ENCODE measurements around the gene RABGAP1.
A peak's percentile ranks its signal among the peaks of the same experiment; 100 is the strongest.

The RABGAP1 gene

DNA sequence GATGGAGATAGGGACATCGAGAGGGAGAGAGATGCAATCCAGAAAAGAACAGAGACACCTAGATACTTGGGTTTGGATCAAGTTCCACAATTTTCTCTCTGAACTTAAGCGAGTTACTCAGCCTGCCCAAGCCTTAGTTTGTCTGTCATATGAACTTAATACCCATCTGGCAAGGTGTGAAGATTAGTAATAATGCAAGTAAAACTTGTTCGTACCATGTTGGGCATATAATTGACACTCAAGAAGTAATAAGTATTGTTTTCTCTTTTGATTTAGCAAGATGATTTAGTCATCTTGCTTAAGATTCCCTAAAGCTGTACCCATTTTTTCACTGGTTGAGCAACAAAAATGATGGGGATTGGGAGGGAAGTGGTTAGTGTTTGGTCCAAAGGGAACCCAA, 7.5 kb downstream of the RABGAP1 start:
- H3K9me3 ChIP-seq (ENCODE audit: control insufficient read depth, low read depth, low read length), result no peaks in the 10 kb centered on the region
- no peak overlapping the region for H3K4me3 ChIP-seq (ENCODE audit: low read length)
- no peaks in the 10 kb centered on the region for H3K36me3 ChIP-seq (ENCODE audit: control insufficient read depth, low read depth, low read length)
- H3K4me1 ChIP-seq (ENCODE audit: control insufficient read depth, low read depth, low read length), result peaks cover 32% of the 10 kb centered on the region
- H3K27me3 ChIP-seq (ENCODE audit: control insufficient read depth, insufficient read depth, low read length), result no peaks in the 10 kb centered on the region
- no peak overlapping the region for H3K9ac ChIP-seq (ENCODE audit: low read length)
- H3K27ac ChIP-seq (ENCODE audit: low read length), result no peak overlapping the region

GRCh38 chr9:122949696-122950095, 8.9 kb downstream of the RABGAP1 start:
- Histone ChIP-seq H3K4me3 (ENCODE audit: low read length) (peak overlapping the region; percentile 33), H3K27me3 (ENCODE audit: control insufficient read depth, insufficient read depth, low read length) (no peaks in the 10 kb centered on the region), H3K9me3 (ENCODE audit: control insufficient read depth, low read depth, low read length) (no peaks in the 10 kb centered on the region)

GRCh38 chr9:122950263-122950662, 9.4 kb downstream of the RABGAP1 start:
- H3K9me3 ChIP-seq (ENCODE audit: control insufficient read depth, low read depth, low read length), result no peaks in the 10 kb centered on the region
- H3K4me3 ChIP-seq (ENCODE audit: low read length), result peak overlapping the region; percentile 33
- no peaks in the 10 kb centered on the region for H3K36me3 ChIP-seq (ENCODE audit: control insufficient read depth, low read depth, low read length)
- H3K4me1 ChIP-seq (ENCODE audit: control insufficient read depth, low read depth, low read length), result peaks cover 31% of the 10 kb centered on the region
- H3K9ac ChIP-seq (ENCODE audit: low read length), result no peak overlapping the region
- no peaks in the 10 kb centered on the region for H3K27me3 ChIP-seq (ENCODE audit: control insufficient read depth, insufficient read depth, low read length)
- H3K27ac ChIP-seq (ENCODE audit: low read length), result no peak overlapping the region

More at GRCh38 chr9:122949696-122950095, 8.9 kb downstream of the RABGAP1 start:
- H3K9ac ChIP-seq (ENCODE audit: low read length), result no peak overlapping the region
- H3K4me1 ChIP-seq (ENCODE audit: control insufficient read depth, low read depth, low read length), result peaks cover 32% of the 10 kb centered on the region
- H3K36me3 ChIP-seq (ENCODE audit: control insufficient read depth, low read depth, low read length), result no peaks in the 10 kb centered on the region
- no peak overlapping the region for H3K27ac ChIP-seq (ENCODE audit: low read length)

DNA sequence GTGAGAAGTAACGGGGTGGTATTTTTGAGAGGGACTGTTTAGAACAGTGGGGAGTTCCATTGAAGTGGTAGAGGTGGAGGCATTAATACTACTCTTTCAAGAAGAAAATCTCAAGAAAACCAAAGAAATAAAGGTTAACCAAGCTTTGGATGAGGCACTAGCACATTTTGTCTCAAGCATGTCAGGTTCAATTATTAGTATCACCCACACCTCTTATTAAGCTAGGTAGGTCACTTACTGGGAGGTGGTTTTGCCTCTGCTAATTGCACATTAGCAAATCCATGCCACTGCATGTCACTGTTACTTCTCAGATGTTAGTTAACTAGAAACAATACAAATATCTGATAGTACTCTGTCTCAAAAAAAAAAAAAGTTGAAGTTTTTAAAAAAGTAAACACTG, 10.2 kb downstream of the RABGAP1 start:
- H3K4me3 ChIP-seq (ENCODE audit: low read length), result no peak overlapping the region
- H3K27ac ChIP-seq (ENCODE audit: low read length), result no peak overlapping the region
- peaks cover 27% of the 10 kb centered on the region for H3K4me1 ChIP-seq (ENCODE audit: control insufficient read depth, low read depth, low read length)
- no peak overlapping the region for H3K9ac ChIP-seq (ENCODE audit: low read length)
- H3K9me3 ChIP-seq (ENCODE audit: control insufficient read depth, low read depth, low read length), result no peaks in the 10 kb centered on the region
- H3K27me3 ChIP-seq (ENCODE audit: control insufficient read depth, insufficient read depth, low read length), result no peaks in the 10 kb centered on the region
- H3K36me3 ChIP-seq (ENCODE audit: control insufficient read depth, low read depth, low read length), result no peaks in the 10 kb centered on the region

GRCh38 chr9:122954253-122954691, 13.5 kb downstream of the RABGAP1 start:
- Histone ChIP-seq H3K27ac (ENCODE audit: low read length) (no peak overlapping the region), H3K9me3 (ENCODE audit: control insufficient read depth, low read depth, low read length) (no peaks in the 10 kb centered on the region), H3K36me3 (ENCODE audit: control insufficient read depth, low read depth, low read length) (peaks cover under 1% of the 10 kb centered on the region), H3K4me1 (ENCODE audit: control insufficient read depth, low read depth, low read length) (peaks cover 17% of the 10 kb centered on the region), H3K27me3 (ENCODE audit: control insufficient read depth, insufficient read depth, low read length) (no peaks in the 10 kb centered on the region), H3K9ac (ENCODE audit: low read length) (no peak overlapping the region), H3K4me3 (ENCODE audit: low read length) (no peak overlapping the region)

- Histone ChIP-seq H3K4me1 (ENCODE audit: control insufficient read depth, low read depth, low read length) (peaks cover 3% of the 10 kb centered on the region), H3K9me3 (ENCODE audit: control insufficient read depth, low read depth, low read length) (no peaks in the 10 kb centered on the region), H3K36me3 (ENCODE audit: control insufficient read depth, low read depth, low read length) (peaks cover 14% of the 10 kb centered on the region), H3K4me3 (ENCODE audit: low read length) (no peak overlapping the region), H3K9ac (ENCODE audit: low read length) (no peak overlapping the region), H3K27me3 (ENCODE audit: control insufficient read depth, insufficient read depth, low read length) (no peaks in the 10 kb centered on the region), H3K27ac (ENCODE audit: low read length) (no peak overlapping the region)
Measured at GRCh38 chr9:122955961-122956360, 15.1 kb downstream of the RABGAP1 start.

DNA sequence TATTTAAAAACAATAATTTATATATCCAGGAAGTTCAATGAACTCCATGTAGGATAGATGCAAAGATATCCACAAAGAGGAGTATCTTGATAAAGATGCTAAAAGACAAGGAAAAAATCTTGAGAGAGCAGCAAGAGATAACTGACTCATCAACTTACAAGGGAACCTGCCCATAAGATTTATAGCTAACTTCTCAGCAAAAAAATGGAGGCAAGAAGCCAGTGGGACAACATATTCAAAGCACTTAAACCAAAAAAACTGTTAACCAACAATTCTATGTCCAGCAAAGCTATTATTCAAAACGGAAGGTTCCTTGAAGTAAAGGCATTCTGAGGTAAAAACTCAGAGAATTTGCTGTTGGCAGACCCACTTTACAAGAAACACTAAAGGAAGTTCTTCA, 20.3 kb downstream of the RABGAP1 start:
- Histone ChIP-seq H3K36me3 (ENCODE audit: control insufficient read depth, low read depth, low read length) (peaks cover 22% of the 10 kb centered on the region), H3K9me3 (ENCODE audit: control insufficient read depth, low read depth, low read length) (no peaks in the 10 kb centered on the region), H3K9ac (ENCODE audit: low read length) (no peak overlapping the region), H3K27me3 (ENCODE audit: control insufficient read depth, insufficient read depth, low read length) (no peaks in the 10 kb centered on the region), H3K4me1 (ENCODE audit: control insufficient read depth, low read depth, low read length) (no peaks in the 10 kb centered on the region), H3K27ac (ENCODE audit: low read length) (no peak overlapping the region), H3K4me3 (ENCODE audit: low read length) (no peak overlapping the region)

DNA sequence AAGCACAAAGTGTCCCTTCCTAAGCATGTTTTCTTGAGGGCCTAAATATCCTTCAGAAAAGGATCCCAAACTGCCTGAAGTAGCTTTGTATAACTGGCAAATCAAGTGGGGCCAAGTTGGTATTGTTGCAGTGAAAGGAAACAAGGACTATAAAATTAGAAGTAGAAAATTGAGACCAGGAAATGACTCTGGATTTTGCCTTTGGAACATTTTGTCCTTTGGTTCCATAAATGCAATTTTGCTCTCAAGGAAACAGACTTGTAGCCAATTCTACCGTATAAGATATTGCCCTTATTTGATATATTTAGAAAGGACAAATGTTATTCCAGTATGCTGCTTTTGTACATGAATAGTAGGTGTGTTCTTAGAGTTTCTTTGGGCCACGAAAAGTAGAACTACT, 34.4 kb downstream of the RABGAP1 start:
- H3K36me3 ChIP-seq (ENCODE audit: control insufficient read depth, low read depth, low read length), result peaks cover 20% of the 10 kb centered on the region
- H3K27me3 ChIP-seq (ENCODE audit: control insufficient read depth, insufficient read depth, low read length), result no peaks in the 10 kb centered on the region
- no peaks in the 10 kb centered on the region for H3K9me3 ChIP-seq (ENCODE audit: control insufficient read depth, low read depth, low read length)
- H3K4me1 ChIP-seq (ENCODE audit: control insufficient read depth, low read depth, low read length), result no peaks in the 10 kb centered on the region
- H3K4me3 ChIP-seq (ENCODE audit: low read length), result no peak overlapping the region
- no peak overlapping the region for H3K9ac ChIP-seq (ENCODE audit: low read length)
- no peak overlapping the region for H3K27ac ChIP-seq (ENCODE audit: low read length)

GRCh38 chr9:122978601-122979000, 37.8 kb downstream of the RABGAP1 start:
- Histone ChIP-seq H3K27me3 (ENCODE audit: control insufficient read depth, insufficient read depth, low read length) (no peaks in the 10 kb centered on the region), H3K9ac (ENCODE audit: low read length) (no peak overlapping the region), H3K36me3 (ENCODE audit: control insufficient read depth, low read depth, low read length) (peaks cover 7% of the 10 kb centered on the region), H3K27ac (ENCODE audit: low read length) (no peak overlapping the region), H3K4me3 (ENCODE audit: low read length) (no peak overlapping the region), H3K4me1 (ENCODE audit: control insufficient read depth, low read depth, low read length) (no peaks in the 10 kb centered on the region), H3K9me3 (ENCODE audit: control insufficient read depth, low read depth, low read length) (no peaks in the 10 kb centered on the region)

DNA sequence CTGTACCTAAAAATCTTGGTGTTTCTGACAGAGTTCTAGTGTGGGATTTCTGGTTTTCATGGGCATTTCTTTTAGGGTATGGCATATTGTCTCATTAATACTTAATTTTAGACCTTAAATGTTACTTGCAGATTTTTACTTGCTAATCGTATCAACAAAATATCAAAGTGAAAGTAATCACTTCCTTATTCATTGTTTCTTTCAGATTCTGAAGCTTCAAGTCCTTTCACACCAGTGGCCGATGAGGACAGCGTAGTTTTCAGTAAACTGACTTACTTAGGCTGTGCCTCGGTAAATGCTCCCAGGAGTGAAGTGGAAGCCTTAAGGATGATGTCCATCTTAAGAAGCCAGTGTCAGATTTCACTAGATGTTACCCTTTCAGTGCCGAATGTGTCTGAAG, 45.2 kb downstream of the RABGAP1 start:
- H3K27me3 ChIP-seq (ENCODE audit: control insufficient read depth, insufficient read depth, low read length), result no peaks in the 10 kb centered on the region
- H3K4me3 ChIP-seq (ENCODE audit: low read length), result no peak overlapping the region
- no peak overlapping the region for H3K27ac ChIP-seq (ENCODE audit: low read length)
- peaks cover 42% of the 10 kb centered on the region for H3K36me3 ChIP-seq (ENCODE audit: control insufficient read depth, low read depth, low read length)
- no peaks in the 10 kb centered on the region for H3K4me1 ChIP-seq (ENCODE audit: control insufficient read depth, low read depth, low read length)
- H3K9me3 ChIP-seq (ENCODE audit: control insufficient read depth, low read depth, low read length), result no peaks in the 10 kb centered on the region
- H3K9ac ChIP-seq (ENCODE audit: low read length), result no peak overlapping the region

DNA sequence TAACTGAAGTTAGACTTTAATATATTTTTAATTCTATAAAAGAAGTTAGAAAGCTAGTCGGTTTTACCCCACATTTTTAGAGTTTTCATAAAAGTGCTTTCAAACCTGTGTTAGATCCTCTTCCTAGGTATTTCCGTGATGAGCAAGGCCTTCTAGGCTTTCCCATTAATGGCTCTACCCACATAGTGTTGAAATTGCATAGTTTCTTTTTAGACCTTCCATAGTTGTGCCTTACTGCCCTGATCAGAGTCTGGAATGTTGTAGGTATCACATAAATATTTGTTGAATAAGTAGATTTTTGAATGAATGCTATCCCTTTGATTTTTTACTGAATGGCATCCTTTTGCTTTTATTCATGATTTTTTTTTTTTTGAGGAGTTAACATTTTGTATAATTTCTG, 47.3 kb downstream of the RABGAP1 start:
- no peaks in the 10 kb centered on the region for H3K9me3 ChIP-seq (ENCODE audit: control insufficient read depth, low read depth, low read length)
- no peak overlapping the region for H3K27ac ChIP-seq (ENCODE audit: low read length)
- H3K27me3 ChIP-seq (ENCODE audit: control insufficient read depth, insufficient read depth, low read length), result no peaks in the 10 kb centered on the region
- no peak overlapping the region for H3K9ac ChIP-seq (ENCODE audit: low read length)
- H3K4me3 ChIP-seq (ENCODE audit: low read length), result no peak overlapping the region
- no peaks in the 10 kb centered on the region for H3K4me1 ChIP-seq (ENCODE audit: control insufficient read depth, low read depth, low read length)
- peaks cover 42% of the 10 kb centered on the region for H3K36me3 ChIP-seq (ENCODE audit: control insufficient read depth, low read depth, low read length)

- H3K27ac ChIP-seq (ENCODE audit: low read length), result no peak overlapping the region
- no peak overlapping the region for H3K4me3 ChIP-seq (ENCODE audit: low read length)
- H3K9ac ChIP-seq (ENCODE audit: low read length), result no peak overlapping the region
- no peaks in the 10 kb centered on the region for H3K4me1 ChIP-seq (ENCODE audit: control insufficient read depth, low read depth, low read length)
- peaks cover 42% of the 10 kb centered on the region for H3K36me3 ChIP-seq (ENCODE audit: control insufficient read depth, low read depth, low read length)
- H3K9me3 ChIP-seq (ENCODE audit: control insufficient read depth, low read depth, low read length), result no peaks in the 10 kb centered on the region
- no peaks in the 10 kb centered on the region for H3K27me3 ChIP-seq (ENCODE audit: control insufficient read depth, insufficient read depth, low read length)
Measured at GRCh38 chr9:122988920-122989621, 48.3 kb downstream of the RABGAP1 start.

Data from iPS-18a (cell line).